ENCODE measurements around the gene ERBB4. TPM values are rescaled to one million over a fixed set of nuclear protein-coding genes. Genes with fewer than 3 reads are reported as not detected.

Gene ERBB4
- total RNA-seq, 1 experiment from 2014 or later = 0.04 TPM

- no peak overlapping the region for H3K14ac ChIP-seq (ENCODE audit: insufficient read depth, low read length)
- H4K20me1 ChIP-seq (ENCODE audit: control insufficient read depth, insufficient read depth, insufficient read length) = no peaks in the 10 kb centered on the region
- no peaks in the 10 kb centered on the region for H3K23me2 ChIP-seq (ENCODE audit: insufficient read length, low read depth, low read length, poor library complexity, severe bottlenecking)
- Mint-ChIP-seq H3K27me3 (ENCODE audit: low read depth) (no peaks in the 10 kb centered on the region), H3K4me3 (no peak overlapping the region), H3K36me3 (ENCODE audit: insufficient read depth in 1 of 3, low read depth in 3 of 3) (no peaks in the 10 kb centered on the region), H3K9me3 (no peaks in the 10 kb centered on the region), H3K27ac (no peak overlapping the region), H3K4me1 (no peaks in the 10 kb centered on the region)
- H3K27ac ChIP-seq (ENCODE audit: insufficient read length, low read depth, low read length) = no peak overlapping the region
- no peak overlapping the region for H3K4me2 ChIP-seq (ENCODE audit: insufficient read depth, insufficient read length, low read length)
- WGBS (ENCODE audit: extremely low coverage, insufficient read length, low lambda C conversion rate) = no CpG with 5 or more reads among the region's 2 CpGs
- no peak overlapping the region for H4K91ac ChIP-seq (ENCODE audit: insufficient read length, low read depth, low read length)
- H3K18ac ChIP-seq (ENCODE audit: insufficient read length, low read depth, low read length) = no peak overlapping the region
- no peak for DNase-seq
- H2BK20ac ChIP-seq (ENCODE audit: low read depth, low read length, poor library complexity, severe bottlenecking) = no peak overlapping the region
- H3K27me3 ChIP-seq (ENCODE audit: insufficient read depth, low read length) = no peaks in the 10 kb centered on the region
- no peak overlapping the region for H4K8ac ChIP-seq (replicated peaks; ENCODE audit: insufficient read length, low read depth, low read length)
- no peak overlapping the region for H2AFZ ChIP-seq (ENCODE audit: low read length)
- no peak overlapping the region for H3K23ac ChIP-seq (ENCODE audit: insufficient read length, low read depth, low read length)
- H3K56ac ChIP-seq (ENCODE audit: insufficient read length, low read depth, low read length) = no peak overlapping the region
- H3K79me2 ChIP-seq (ENCODE audit: insufficient read depth, low read length) = no peaks in the 10 kb centered on the region
- H2BK120ac ChIP-seq (ENCODE audit: low read depth, low read length, poor library complexity, severe bottlenecking) = no peak overlapping the region
- H3K79me1 ChIP-seq (ENCODE audit: insufficient read depth, low read depth, low read length, poor library complexity, severe bottlenecking) = no peaks in the 10 kb centered on the region
- no peak overlapping the region for H3T11ph ChIP-seq (ENCODE audit: low read length)
- H3K9me3 ChIP-seq (ENCODE audit: control insufficient read depth, low read depth, low read length) = no peaks in the 10 kb centered on the region
- H2BK5ac ChIP-seq (ENCODE audit: insufficient read length, low read length) = no peak overlapping the region
- no peak overlapping the region for H3K9ac ChIP-seq (ENCODE audit: extremely low read depth, insufficient read length, low read length)
- peak; percentile 62 for TF ChIP-seq CTCF (conservative IDR thresholded peaks at IDR 0.05)
- H2AK5ac ChIP-seq (ENCODE audit: insufficient read length, low read length) = no peak overlapping the region
- H4K5ac ChIP-seq (ENCODE audit: insufficient read length, low read depth, low read length) = no peak overlapping the region
- no peak overlapping the region for H3K4ac ChIP-seq (ENCODE audit: low read depth, low read length)
- no peak overlapping the region for H2BK12ac ChIP-seq (ENCODE audit: insufficient read length, low read depth, low read length)
- H2BK15ac ChIP-seq (ENCODE audit: low read depth, low read length) = no peak overlapping the region
- no peaks in the 10 kb centered on the region for H3K4me1 ChIP-seq (ENCODE audit: insufficient read depth, low read length)
Observed at GRCh38 chr2:212520340-212520739, 18.3 kb downstream of the ERBB4 start.

Data from H9 (cell line).